NCI-H146 (cell line): ENCODE measurements around the gene PLEKHG7.
A peak's percentile ranks its signal among the peaks of the same experiment; 100 is the strongest.
"Not testable (repeated sequence)": the region's sequence is repeated elsewhere in the genome, so short reads cannot be mapped to it uniquely, and the experiment has no call there.

Experiments used
- DNase-seq: peaks from one replicate; lab custom pipeline; 2025; lab: John Stamatoyannopoulos, UW

PLEKHG7 gene

GRCh38 chr12:92747151-92747550 is 44.4 kb downstream of the PLEKHG7 start:
- DNase-seq = no peak

- DNase-seq = not testable (repeated sequence)
These were observed 46.9 kb downstream of the PLEKHG7 start for GRCh38 chr12:92749691-92750090.

DNA sequence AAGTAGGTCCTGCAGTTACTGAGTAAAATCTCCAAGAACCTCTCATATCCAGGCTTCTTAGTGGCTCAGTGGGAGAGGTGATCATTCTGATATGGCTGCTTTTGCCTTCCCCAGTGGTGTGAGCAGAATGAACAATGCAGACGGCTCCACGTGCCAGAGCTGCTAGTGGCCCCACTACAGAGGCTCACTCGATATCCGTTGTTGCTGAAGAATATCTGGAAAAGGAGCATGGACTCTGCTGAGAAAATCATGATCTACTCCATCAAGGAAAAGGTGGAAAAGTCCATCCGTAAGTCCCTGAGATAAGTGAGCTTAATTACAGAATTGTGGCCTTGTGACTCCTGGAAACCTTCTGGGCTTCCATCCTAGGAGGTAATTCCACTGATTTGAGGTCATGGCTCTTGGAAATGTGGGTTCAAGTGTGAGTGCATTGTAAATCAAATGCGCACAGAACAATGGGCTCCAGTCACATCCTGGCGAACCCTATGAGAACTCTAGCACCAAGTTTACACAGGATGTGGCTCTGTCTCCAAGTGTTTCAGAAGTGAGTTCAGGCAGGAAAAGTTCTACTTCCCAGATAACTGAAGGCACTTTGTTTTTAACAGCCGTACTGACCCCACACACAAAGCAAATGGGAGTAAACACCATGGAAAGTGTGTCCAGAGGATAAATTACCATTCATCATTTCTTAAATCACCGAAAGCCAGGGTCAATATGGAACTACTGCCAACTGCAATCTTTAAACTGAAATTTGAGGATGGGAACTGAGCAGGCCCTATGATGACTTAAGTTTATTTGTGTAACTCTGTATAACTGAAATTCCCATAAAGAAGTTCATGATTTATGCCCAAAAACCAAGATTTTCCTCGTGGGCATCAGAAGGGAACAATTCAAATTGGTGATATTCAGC is 51.4 kb downstream of the PLEKHG7 start:
- DNase-seq = no peak

GRCh38 chr12:92756898-92757596 is 54.3 kb downstream of the PLEKHG7 start:
- DNase-seq = no peak

DNA sequence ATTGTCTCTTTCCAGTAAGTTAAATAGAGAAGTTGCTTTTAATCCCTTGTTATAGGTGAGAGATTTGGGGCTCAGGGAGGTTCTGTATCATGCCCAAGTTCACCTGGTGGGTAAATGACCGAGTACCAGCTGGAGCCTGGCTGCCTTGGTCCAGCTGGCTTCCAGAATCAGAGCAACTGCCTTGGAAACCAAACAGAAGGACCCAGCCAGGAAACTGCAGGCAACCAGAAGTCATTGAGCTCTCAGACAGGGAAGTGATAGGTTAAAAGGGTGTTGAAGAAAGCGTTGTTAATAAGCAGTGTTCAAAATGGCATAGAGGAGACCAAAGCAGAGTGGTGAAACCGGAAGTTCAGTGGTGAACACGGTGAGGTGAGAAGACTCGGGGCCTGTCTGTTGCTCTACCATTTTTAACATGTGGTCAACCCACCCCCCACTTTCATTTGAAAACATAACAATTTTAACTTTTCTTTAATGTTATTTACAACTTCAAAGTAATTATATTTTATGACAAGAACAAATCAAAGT is 54.9 kb downstream of the PLEKHG7 start:
- no peak for DNase-seq

- DNase-seq = no peak
These were observed 57.0 kb downstream of the PLEKHG7 start for GRCh38 chr12:92759634-92760268.

DNA sequence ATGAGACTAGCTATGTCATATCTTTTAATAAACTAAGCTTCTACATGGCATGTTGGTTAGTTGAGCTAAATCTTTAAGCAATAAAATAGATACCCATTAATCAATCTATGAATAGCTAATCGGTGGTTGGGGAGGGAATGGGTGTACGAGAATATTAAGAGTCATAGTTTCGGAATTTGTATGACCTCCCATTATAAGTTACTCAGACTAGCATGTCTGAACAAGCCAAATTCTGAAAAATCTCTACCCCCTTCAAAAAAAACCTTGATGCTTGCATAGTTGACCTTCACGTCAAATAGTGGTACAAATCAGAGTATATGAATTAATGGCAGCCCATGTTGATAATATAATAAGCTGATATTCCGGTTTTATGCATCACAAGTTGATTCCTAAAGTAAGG is 60.0 kb downstream of the PLEKHG7 start:
- DNase-seq = no peak

DNA sequence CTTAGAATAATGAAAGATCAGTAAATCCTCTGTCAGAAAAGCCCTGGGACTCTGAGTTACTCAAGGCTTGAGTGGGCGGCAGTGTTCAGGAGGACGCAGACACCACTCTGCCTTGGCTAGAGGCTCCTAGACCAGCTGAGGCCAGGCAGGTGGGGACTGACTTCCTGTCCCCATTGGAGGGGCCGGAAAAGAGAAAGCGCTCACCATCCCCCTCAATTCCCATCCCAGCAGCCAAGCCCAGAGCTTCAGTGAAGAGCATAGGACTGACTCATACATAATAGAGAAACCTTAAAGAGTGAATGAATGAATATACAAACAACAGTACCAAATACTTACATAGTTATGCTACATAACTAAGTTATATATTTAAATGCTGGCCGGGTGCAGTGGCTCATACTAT is 62.0 kb downstream of the PLEKHG7 start:
- DNase-seq = no peak

GRCh38 chr12:92765871-92766270 is 63.1 kb downstream of the PLEKHG7 start:
- no peak for DNase-seq

- DNase-seq = no peak
These were observed 66.5 kb downstream of the PLEKHG7 start for GRCh38 chr12:92769124-92769901.

- no peak for DNase-seq
These were observed 68.2 kb downstream of the PLEKHG7 start for GRCh38 chr12:92771001-92771400.

- no peak for DNase-seq
These were observed 72.6 kb downstream of the PLEKHG7 start for GRCh38 chr12:92775416-92775815.

- no peak for DNase-seq
These were observed 75.7 kb downstream of the PLEKHG7 start for GRCh38 chr12:92778525-92778924.

DNA sequence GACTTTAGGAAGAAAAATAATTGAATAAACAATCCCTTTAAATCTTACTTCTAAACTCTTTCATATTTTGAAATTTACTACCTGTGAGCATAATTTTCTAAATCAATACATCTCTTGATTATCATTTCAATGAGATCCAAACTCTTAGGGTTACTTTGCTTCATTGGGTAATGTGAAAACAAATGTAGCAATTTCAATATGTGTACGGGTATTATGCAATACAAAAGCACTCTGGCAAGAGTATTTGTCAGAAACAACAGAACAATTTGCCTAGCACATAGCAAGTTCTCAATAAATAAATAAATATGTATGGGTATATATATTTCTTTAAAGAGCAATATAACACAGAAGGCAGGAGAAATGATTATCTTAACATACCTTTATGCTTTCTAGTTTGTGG is 77.1 kb downstream of the PLEKHG7 start:
- DNase-seq = no peak

GRCh38 chr12:92784356-92784755 is 81.6 kb downstream of the PLEKHG7 start:
- no peak for DNase-seq

GRCh38 chr12:92784797-92785562 is 82.2 kb downstream of the PLEKHG7 start:
- DNase-seq = peak; percentile 79

- DNase-seq = no peak
These were observed 82.8 kb downstream of the PLEKHG7 start for GRCh38 chr12:92785563-92785950.

DNA sequence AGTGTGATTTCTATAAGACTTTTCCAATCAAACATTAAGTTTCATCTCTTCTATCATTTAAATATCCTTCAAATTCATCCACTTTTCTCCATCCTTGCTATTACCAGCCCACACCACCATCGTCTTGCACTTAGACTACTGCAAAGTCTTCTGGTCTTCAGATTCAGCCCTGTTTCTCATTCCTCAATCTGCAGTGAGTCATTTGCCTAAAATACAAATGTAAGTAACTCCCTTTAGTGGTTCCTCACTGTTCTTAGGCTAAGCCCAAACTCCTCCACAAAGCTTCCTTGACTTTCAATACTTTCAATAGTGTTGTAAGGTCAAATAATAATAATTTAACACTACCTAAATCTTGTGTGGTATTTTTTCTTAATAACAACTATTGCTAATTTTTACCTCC is 83.3 kb downstream of the PLEKHG7 start:
- DNase-seq = no peak

GRCh38 chr12:92794356-92794755 is 91.6 kb downstream of the PLEKHG7 start:
- not testable (repeated sequence) for DNase-seq

DNA sequence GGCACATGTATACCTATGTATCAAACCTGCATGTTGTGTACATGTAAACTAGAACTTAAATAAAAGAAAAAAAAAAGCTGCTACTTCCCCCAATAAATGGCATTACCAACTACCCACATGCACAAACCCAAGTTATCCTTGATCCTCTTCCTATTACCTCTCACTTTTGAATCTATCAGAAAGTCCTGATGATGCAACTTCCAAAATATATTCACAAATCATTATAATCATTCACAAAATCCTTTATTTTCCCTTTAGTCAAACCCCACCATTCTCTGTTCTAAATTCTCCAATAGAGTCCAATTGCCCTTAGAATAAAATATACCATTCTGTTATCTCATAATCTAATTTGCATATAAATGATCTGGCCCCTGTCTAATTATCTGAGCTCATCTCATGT is 92.0 kb downstream of the PLEKHG7 start:
- no peak for DNase-seq

- DNase-seq = no peak
These were observed 93.9 kb downstream of the PLEKHG7 start for GRCh38 chr12:92796650-92797049.
